GM13976 (cell line): ENCODE data around the gene KIF3C.

ENCODE experiments used
- DNase-seq: peaks from one replicate; pipeline ENCODE4 v3.0.0; 2012; ENCODE audit warnings: low spot score
- in situ Hi-C: fragments of 300-500 bp; cut with MboI; formaldehyde crosslinking; loops from one replicate; pipeline ENCODE4 v1.12.0; 2022; ENCODE audit warnings: low sequenced_read_pairs, mixed read lengths, inconsistent platforms; ENCODE audit not compliant: unreplicated experiment
- TF ChIP-seq, protein P1 (sequence below): IDR thresholded peaks from 2 replicates; pipeline ENCODE4 v1.5.1; 2012; ENCODE audit warnings: borderline replicate concordance, mild to moderate bottlenecking; ENCODE audit not compliant: insufficient read depth; ENCODE audit errors: extremely low read depth, missing control alignments, control extremely low read depth

KIF3C gene

GRCh38 chr2:25895610-25896009 is 86.7 kb downstream of the KIF3C start:
- TF ChIP-seq, protein P1, sequence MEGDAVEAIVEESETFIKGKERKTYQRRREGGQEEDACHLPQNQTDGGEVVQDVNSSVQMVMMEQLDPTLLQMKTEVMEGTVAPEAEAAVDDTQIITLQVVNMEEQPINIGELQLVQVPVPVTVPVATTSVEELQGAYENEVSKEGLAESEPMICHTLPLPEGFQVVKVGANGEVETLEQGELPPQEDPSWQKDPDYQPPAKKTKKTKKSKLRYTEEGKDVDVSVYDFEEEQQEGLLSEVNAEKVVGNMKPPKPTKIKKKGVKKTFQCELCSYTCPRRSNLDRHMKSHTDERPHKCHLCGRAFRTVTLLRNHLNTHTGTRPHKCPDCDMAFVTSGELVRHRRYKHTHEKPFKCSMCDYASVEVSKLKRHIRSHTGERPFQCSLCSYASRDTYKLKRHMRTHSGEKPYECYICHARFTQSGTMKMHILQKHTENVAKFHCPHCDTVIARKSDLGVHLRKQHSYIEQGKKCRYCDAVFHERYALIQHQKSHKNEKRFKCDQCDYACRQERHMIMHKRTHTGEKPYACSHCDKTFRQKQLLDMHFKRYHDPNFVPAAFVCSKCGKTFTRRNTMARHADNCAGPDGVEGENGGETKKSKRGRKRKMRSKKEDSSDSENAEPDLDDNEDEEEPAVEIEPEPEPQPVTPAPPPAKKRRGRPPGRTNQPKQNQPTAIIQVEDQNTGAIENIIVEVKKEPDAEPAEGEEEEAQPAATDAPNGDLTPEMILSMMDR = no peak
- DNase-seq = no peak
- in situ Hi-C loops = no loop called here

GRCh38 chr2:25895018-25895417 is 87.3 kb downstream of the KIF3C start:
- in situ Hi-C loops = no loop called here
- TF ChIP-seq, protein P1 = no peak
- DNase-seq = no peak

DNA sequence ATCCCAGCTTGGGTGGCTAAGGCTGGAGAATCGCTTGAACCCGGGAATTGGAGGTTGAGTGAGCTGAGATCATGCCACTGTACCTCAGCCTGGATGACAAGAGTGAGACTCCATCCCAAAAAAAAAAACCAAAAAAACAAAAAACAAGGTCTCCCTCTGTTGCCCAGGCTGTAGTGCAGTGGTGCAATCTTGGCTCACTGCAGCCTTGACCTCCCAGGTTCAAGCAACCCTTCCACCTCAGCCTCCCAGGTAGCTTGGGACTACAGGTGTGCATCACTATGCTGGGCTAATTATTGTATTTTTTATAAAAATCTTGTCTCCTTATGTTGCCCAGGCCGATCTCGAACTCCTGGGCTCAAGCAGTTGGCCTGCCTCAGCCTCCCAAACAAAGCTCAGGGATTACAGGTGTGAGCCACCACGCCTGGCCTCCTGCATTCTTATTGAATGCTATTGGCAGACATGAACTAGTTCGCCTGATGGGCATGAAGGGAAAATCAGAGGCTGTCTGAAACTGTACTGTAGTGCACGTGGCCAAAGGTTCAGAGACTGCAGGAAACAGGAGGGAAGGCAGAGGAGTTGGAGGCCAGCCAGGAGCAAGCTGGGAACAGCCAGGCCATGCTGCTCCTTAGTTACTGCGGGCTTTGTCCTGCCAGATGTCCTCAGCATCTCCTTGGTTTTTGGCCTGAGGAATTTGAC is 88.0 kb downstream of the KIF3C start:
- DNase-seq = no peak
- in situ Hi-C loops = no loop called here
- TF ChIP-seq, protein P1 = no peak

DNA sequence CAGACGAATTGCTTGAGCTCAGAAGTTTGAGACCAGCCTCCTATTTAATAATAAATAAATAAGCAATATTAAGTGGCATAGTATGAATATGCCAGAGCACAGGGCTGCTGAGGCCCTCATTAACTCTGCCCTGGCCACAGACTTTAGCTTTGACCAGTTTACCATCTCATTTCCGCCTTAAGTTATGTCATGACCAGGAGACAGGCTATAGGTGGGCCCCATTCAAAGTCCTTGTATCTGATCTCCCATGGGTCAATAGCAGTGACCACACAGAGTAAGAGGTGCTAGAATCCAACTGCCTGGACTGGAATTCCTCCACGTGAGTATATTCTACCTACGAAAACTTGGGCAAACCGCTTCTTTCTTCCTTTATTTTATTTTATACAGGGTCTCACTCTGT is 90.6 kb downstream of the KIF3C start:
- TF ChIP-seq, protein P1 = no peak
- no peak for DNase-seq
- in situ Hi-C loops = no loop called here

- DNase-seq = no peak
- in situ Hi-C loops = no loop called here
- TF ChIP-seq, protein P1 = no peak
Observed at GRCh38 chr2:25887624-25888242, 94.6 kb downstream of the KIF3C start.

- no peak for DNase-seq
- TF ChIP-seq, protein P1 = no peak
- in situ Hi-C loops = no loop called here
Observed at GRCh38 chr2:25885933-25886332, 96.4 kb downstream of the KIF3C start.
